ENCODE data around the gene BTG1. TPM values are rescaled to one million over a fixed set of nuclear protein-coding genes. Genes with fewer than 3 reads are reported as not detected.
A peak's percentile ranks its signal among the peaks of the same experiment; 100 is the strongest.

The BTG1 gene
- total RNA-seq, 4 donors from 2014 or later: 103 to 178 (median 156) TPM

DNA sequence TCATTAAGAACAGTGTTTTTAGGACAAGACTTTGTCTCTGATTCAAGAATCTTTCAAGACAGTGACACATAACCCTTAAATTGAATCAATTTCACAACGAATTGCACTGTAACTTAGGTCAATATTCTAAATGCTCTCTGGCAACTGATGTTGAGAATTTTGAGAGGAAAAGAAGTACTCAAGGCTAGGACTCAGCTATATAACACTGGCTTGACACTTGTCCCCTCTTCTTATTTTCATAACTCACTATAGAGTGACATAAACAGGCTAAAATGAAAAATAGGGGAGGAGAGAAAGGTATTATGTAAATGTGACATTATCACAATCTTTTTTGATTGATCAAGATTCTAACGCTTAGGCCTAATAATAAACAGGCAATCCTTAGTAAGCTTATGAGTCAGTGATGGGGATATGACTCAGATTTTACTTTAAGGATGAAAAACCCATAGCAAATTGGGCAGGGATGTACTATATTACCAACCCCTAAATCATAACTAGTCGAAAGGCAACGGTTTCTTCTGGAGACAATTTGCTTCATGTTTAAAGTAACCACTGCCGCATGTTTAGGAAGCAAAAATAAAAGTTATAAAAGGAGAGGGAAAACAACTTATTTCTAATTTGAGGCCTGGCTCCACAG, 10.9 kb downstream of the BTG1 start:
- no peaks in the 10 kb centered on the region for H3K27me3 ChIP-seq
- no peaks in the 10 kb centered on the region for H3K9me3 ChIP-seq
- H3K27ac ChIP-seq: peak overlapping the region; percentile 52
- H3K36me3 ChIP-seq: no peaks in the 10 kb centered on the region
- peaks cover 90% of the 10 kb centered on the region for H3K4me1 ChIP-seq
- peak overlapping the region; percentile 83 for H3K4me3 ChIP-seq
- TF ChIP-seq, protein P1, sequence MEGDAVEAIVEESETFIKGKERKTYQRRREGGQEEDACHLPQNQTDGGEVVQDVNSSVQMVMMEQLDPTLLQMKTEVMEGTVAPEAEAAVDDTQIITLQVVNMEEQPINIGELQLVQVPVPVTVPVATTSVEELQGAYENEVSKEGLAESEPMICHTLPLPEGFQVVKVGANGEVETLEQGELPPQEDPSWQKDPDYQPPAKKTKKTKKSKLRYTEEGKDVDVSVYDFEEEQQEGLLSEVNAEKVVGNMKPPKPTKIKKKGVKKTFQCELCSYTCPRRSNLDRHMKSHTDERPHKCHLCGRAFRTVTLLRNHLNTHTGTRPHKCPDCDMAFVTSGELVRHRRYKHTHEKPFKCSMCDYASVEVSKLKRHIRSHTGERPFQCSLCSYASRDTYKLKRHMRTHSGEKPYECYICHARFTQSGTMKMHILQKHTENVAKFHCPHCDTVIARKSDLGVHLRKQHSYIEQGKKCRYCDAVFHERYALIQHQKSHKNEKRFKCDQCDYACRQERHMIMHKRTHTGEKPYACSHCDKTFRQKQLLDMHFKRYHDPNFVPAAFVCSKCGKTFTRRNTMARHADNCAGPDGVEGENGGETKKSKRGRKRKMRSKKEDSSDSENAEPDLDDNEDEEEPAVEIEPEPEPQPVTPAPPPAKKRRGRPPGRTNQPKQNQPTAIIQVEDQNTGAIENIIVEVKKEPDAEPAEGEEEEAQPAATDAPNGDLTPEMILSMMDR (IDR thresholded peaks at IDR 0.05): no peak
- no peak for TF ChIP-seq POLR2A (IDR thresholded peaks at IDR 0.05)
- no peak for TF ChIP-seq POLR2AphosphoS5 (IDR thresholded peaks at IDR 0.05)
- no peak for TF ChIP-seq EP300 (IDR thresholded peaks at IDR 0.05)
- 18% methylated on average over 5 of the region's 5 CpGs for WGBS
- no peak for DNase-seq (ENCODE audit: low spot score in 2 of 2)

DNA sequence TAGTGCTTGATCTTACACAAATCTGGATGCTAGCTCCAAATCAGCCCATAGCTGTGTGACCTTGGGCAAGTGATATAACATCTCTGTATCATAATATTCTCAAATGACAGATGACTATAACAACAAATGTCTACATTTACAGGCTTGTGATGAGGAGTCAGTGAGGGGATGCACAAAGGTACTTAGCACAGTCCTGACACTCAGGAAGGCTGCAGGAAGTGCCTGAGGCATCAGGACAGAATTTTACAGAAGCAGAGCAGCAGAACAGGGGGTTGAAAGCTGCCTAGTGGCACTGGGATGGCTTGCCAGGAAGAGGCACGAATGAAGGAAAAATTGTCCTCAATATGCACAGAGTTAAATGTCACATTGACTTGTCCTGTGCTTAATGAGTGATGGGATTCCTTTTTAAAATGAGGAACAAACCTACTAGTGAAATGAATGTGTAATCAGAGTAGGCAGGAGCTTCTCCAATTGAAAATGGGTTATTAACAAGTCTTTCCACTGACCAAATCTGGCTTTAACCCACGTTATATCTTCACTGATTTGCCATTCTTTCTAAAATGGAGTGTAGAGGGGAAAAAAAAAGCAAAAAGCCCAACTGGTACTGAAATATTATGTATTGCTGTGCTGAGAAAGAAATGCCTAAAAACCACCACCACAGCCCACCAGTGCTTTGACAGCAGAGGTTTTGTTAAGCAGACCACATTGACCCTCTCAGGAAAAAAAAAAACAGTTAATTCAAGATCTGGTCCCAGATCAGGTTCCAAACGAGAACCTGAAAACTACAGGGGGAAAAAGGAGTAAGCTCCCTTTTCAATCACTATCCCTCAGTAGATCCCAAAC, 11.6 kb downstream of the BTG1 start:
- Histone ChIP-seq H3K9me3 (no peaks in the 10 kb centered on the region), H3K4me3 (peak overlapping the region; percentile 83), H3K4me1 (peaks cover 83% of the 10 kb centered on the region), H3K27ac (peak overlapping the region; percentile 52), H3K27me3 (no peaks in the 10 kb centered on the region), H3K36me3 (no peaks in the 10 kb centered on the region)
- WGBS: 31% methylated on average over 3 of the region's 3 CpGs
- TF ChIP-seq POLR2AphosphoS5 (IDR thresholded peaks at IDR 0.05) (no peak), POLR2A (IDR thresholded peaks at IDR 0.05) (no peak), EP300 (IDR thresholded peaks at IDR 0.05) (no peak)
- TF ChIP-seq, protein P1 (IDR thresholded peaks at IDR 0.05): no peak
- DNase-seq (ENCODE audit: low spot score in 2 of 2): no peak

DNA sequence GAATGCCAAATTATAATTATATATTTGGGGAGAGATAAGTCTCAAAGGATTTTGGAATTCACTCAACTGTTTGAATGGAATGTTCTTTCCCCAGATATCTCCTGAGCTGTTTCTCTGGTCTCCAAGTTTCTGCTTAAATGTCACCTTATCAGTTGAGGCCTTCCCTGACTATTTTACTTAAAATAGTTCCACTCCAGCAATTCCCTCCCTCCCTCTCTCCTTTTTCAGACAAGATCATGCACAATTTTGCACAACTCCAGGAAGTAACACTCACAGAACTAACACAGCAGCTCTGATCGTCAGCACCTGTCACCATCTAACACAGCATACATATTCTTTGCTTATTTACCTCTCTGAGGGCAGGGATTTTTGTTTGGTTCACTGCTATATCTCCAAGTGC, 12.5 kb downstream of the BTG1 start:
- Histone ChIP-seq H3K4me3 (no peak overlapping the region), H3K4me1 (peaks cover 76% of the 10 kb centered on the region), H3K27me3 (no peaks in the 10 kb centered on the region), H3K9me3 (no peaks in the 10 kb centered on the region), H3K36me3 (no peaks in the 10 kb centered on the region), H3K27ac (peak overlapping the region; percentile 52)
- TF ChIP-seq EP300 (IDR thresholded peaks at IDR 0.05): no peak
- no peak for TF ChIP-seq POLR2AphosphoS5 (IDR thresholded peaks at IDR 0.05)
- no peak for TF ChIP-seq POLR2A (IDR thresholded peaks at IDR 0.05)
- TF ChIP-seq, protein P1 (IDR thresholded peaks at IDR 0.05): no peak
- DNase-seq (ENCODE audit: low spot score in 2 of 2): no peak
- 0% methylated on average over 1 of the region's 1 CpG for WGBS

DNA sequence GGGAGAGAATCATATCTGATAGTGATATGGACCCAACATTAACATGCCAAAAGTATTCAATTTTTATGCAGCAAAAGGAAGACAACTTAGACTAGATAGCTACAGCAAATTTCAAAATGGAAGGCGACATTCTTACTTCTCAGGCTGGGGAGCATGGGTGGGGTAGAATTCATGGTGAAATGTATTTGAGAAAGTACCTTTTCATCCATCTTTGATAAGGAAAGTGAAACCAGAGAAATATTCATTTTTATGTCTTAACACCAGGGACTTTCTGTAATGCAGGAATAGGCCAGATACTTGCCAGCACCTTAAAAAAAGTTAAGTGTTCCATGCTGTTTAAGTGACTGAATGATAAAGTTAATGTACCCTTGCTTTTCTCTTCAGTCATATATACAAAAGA, 13.4 kb downstream of the BTG1 start:
- no peaks in the 10 kb centered on the region for H3K9me3 ChIP-seq
- TF ChIP-seq, protein P1 (IDR thresholded peaks at IDR 0.05): no peak
- TF ChIP-seq POLR2AphosphoS5 (IDR thresholded peaks at IDR 0.05) (no peak), EP300 (IDR thresholded peaks at IDR 0.05) (no peak), POLR2A (IDR thresholded peaks at IDR 0.05) (no peak)
- H3K36me3 ChIP-seq: no peaks in the 10 kb centered on the region
- H3K27ac ChIP-seq: no peak overlapping the region
- no peak overlapping the region for H3K4me3 ChIP-seq
- peaks cover 67% of the 10 kb centered on the region for H3K4me1 ChIP-seq
- H3K27me3 ChIP-seq: no peaks in the 10 kb centered on the region
- DNase-seq (ENCODE audit: low spot score in 2 of 2): no peak
- 69% methylated on average over 1 of the region's 1 CpG for WGBS

DNA sequence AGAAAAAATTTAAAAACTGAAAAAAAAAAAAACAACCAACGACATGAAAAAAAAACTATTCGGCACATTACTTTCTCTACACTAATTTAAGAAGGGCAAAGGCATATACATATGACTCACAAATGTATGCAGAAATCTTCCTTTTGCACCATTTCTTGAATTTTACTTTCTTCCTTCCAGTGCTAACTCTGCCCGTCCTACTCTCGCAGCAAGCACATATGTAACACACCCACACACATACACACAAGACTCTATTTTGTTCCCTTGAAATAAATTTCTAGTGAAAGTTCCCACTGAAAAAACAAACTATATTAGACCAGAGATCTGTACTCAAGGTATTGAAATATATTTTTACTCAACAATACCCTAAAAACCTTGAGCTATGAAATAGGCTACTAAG, 14.6 kb downstream of the BTG1 start:
- Histone ChIP-seq H3K36me3 (no peaks in the 10 kb centered on the region), H3K27ac (no peak overlapping the region), H3K4me1 (peaks cover 54% of the 10 kb centered on the region), H3K9me3 (no peaks in the 10 kb centered on the region), H3K4me3 (no peak overlapping the region), H3K27me3 (no peaks in the 10 kb centered on the region)
- no peak for TF ChIP-seq EP300 (IDR thresholded peaks at IDR 0.05)
- TF ChIP-seq POLR2A (IDR thresholded peaks at IDR 0.05): no peak
- TF ChIP-seq POLR2AphosphoS5 (IDR thresholded peaks at IDR 0.05): no peak
- TF ChIP-seq, protein P1 (IDR thresholded peaks at IDR 0.05): no peak
- no peak for DNase-seq (ENCODE audit: low spot score in 2 of 2)
- 43% methylated on average over 4 of the region's 4 CpGs for whole genome bisulfite sequencing
